Stimulated activated CD8-positive, alpha-beta memory T cell treated with anti-CD3 and anti-CD28 coated beads, Interleukin-7, amount 100 ng/mL, for 4 hours (primary cell): ENCODE results near the gene PDCD2L.
"Not testable (repeated sequence)": the region's sequence is repeated elsewhere in the genome, so short reads cannot be mapped to it uniquely, and the experiment has no call there.

Experiments
- DNase-seq, 2 donors: peaks; one replicate each; pipeline ENCODE4 v3.0.0-alpha.2; 2020; ENCODE audit warnings: low read depth in 2 of 2

Gene PDCD2L

DNA sequence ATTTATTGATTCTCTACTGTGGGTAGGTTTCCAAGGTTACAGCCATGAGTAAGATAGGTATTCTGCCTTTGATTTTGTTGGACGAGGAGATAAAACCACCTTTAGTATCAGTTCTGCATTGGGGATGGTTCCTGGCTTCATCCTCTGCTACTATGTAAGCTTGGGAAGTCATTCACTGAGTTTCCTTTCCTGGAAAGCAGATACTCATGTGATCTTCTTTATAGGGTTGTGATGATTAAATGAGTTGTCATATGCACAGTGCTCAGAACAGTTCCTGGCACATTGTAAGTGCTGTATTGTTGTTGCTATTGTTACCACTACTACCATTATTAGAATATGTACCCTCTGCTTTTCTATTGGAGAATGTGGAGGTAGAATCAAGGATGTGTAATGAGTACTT lies 64.2 kb downstream of the PDCD2L start:
- DNase-seq = no peak

DNA sequence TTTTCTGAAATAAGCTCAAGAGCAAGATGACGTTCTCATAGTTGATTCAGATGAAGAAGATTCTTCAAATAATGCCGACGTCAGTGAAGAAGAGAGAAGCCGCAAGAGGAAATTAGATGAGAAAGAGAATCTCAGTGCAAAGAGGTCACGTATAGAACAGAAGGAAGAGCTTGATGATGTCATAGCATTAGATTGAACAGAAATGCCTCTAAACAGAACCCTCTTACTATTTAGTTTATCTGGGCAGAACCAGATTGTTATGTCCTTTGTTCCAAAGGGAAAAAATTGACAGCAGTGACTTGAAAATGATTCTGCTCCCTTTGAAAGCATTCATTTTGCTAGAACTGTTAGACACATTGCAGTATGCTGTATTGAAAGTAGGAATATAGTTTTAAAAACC lies 64.8 kb downstream of the PDCD2L start:
- not testable (repeated sequence) for DNase-seq

DNA sequence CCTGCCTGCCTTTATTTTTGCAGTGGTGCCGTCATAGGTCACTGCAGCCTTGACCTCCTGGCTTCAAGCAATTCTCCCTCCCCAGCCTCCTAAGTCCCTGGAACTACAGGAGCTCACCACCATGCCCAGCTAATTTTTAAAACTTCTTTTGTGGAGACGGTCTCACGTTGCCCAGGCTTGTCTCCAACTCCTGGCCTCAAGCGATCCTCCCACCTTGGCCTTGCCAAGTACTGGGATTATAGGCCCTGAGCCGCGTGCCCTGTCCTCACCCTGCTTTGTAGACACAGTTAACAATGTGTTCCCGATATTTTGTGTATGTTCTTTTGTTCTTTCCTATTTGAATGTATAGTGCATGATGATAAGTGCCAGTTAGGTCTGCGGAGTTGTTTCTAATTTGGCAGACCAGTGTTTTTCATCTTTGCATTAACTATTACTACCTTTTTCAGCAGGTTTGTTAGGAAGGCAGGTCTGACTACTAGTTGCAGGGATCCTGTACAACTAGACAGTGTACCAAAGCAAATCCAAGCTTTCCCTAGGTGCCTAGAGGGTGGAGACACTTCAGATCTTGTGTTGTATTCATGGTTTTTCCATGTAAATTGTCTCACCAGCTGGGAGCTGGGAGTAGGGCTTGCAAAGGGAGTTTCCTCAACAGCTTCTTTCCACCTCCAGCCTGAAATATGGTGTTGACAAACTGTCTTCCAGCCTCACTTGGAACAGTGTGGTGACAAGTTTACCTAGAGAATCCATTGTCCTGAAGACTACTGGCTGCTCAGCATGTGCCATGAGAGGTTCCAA lies 67.9 kb downstream of the PDCD2L start:
- DNase-seq = no peak

GRCh38 chr19:34474233-34474989 lies 70.2 kb downstream of the PDCD2L start:
- no peak for DNase-seq

- no peak for DNase-seq
Observed at GRCh38 chr19:34475026-34475974, 71.1 kb downstream of the PDCD2L start.
